HG02973 (cell line): ENCODE measurements around the gene ATL3.
"Not testable (repeated sequence)": the region's sequence is repeated elsewhere in the genome, so short reads cannot be mapped to it uniquely, and the experiment has no call there.

Experiments
- ATAC-seq: cut with Tn5 transposase; IDR thresholded peaks from one replicate; pipeline ENCODE4 v1.9.1; 2021; ENCODE audit warnings: moderate library complexity; ENCODE audit not compliant: unreplicated experiment

Gene ATL3

GRCh38 chr11:63671322-63672155 is at the start of gene ATL3:
ATL3 (minus strand) TSS chr11:63671376; CDS start chr11:63671335, 41 bp downstream.
- ATAC-seq = peak; percentile 81

DNA sequence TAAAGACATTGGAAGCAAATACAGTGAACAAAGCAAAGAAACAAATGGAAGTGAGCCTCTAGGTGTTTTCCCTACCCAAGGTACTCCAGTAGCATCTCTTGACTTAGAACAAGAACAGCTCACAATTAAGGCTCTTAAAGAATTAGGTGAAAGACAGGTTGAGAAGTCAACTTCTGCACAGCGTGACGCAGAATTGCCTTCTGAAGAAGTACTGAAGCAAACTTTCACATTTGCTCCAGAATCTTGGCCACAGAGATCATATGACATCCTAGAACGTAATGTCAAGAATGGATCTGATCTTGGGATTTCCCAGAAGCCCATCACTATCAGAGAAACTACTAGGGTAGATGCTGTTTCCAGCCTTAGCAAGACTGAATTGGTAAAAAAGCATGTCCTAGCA is 49.4 kb upstream of the ATL3 start:
- no peak for ATAC-seq

DNA sequence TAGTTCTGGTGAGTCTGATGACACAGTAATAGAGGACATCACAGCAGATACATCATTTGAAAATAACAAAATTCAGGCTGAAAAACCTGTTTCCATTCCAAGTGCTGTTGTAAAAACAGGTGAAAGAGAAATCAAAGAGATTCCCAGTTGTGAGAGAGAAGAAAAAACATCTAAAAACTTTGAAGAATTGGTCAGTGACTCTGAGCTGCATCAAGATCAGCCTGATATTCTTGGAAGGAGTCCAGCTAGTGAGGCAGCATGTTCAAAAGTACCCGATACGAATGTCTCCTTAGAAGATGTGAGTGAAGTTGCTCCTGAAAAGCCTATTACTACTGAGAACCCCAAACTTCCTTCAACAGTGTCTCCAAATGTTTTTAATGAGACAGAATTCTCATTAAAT is 48.8 kb upstream of the ATL3 start:
- no peak for ATAC-seq

DNA sequence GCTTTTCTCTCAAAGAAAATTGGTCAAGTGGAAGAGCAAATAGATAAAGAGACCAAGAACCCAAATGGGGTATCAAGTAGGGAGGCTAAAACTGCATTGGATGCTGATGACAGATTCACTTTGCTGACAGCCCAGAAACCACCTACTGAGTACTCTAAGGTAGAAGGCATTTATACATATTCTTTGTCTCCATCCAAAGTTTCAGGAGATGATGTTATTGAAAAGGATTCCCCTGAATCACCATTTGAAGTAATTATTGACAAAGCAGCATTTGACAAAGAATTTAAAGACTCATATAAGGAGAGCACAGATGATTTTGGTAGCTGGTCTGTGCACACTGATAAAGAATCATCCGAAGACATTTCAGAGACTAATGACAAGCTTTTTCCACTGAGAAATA is 47.8 kb upstream of the ATL3 start:
- ATAC-seq = no peak

GRCh38 chr11:63716046-63716445 is 44.9 kb upstream of the ATL3 start:
- ATAC-seq = no peak

DNA sequence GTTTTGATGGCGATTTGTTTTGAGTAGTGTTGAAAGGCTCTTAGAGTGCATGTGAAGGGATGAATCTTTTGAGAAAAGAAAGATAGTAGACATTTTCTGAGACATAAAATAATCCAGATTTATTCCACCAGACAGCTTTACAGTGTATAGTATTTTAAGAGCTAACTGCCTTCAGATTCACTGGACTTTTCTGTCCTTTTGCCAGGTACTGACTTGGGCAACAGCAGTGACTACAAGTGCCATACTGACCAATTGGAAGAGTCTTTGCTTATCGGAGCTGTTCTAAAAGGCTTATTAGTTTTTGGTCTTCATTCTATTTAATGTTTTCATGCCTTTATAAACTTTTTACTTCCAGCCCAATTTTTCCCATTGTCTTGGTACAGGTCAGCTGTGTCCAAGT is 42.6 kb upstream of the ATL3 start:
- no peak for ATAC-seq

- no peak for ATAC-seq
Observed at GRCh38 chr11:63711838-63712237, 40.7 kb upstream of the ATL3 start.

GRCh38 chr11:63710476-63711217 is 39.5 kb upstream of the ATL3 start:
- ATAC-seq = no peak

DNA sequence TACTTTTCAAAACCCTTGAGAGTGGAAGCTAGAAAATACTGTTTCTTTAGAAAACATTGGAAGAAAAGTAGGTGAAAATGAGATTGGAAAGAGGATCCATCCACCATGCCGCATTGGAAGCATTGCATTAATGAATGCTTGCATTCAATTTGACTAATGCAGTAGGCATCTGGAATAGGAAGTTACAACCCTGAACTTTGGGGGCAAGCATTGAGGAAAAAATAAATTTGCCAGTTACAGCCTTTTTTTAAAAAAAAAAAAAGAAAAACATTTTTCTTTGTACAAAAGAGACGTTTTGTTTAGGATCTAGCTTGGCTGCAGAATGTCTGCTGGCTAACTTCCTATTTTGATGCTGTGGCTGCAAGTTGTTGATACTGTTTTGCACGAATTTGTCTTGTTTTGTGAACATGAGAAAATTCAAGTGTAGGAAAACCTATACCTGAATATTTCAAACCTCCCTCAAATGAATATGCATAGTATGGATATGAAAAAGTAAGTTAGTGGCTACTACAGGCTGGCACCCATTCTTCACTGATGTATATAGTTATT is 38.2 kb upstream of the ATL3 start:
- no peak for ATAC-seq

- no peak for ATAC-seq
Observed at GRCh38 chr11:63708764-63709163, 37.6 kb upstream of the ATL3 start.

DNA sequence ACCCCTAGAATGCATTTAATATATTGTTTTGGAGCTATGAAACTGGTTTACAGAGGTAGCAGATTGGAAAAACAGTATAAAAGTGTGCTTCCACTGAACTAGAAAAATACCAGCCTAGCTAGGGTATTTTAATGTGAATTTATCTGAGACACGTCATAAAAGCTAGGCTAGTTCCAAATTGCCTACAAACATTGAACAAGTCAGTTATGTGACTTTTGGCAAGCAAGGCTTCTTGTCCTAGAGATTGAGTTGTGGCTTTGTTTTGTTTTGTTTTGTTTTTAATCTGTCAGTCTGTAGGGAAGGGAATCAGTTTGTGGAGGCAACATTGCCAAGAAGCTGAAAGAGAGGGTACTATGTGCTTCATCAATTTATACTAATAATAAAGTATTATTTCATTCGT is 34.4 kb upstream of the ATL3 start:
- no peak for ATAC-seq

- no peak for ATAC-seq
Observed at GRCh38 chr11:63699896-63700295, 28.7 kb upstream of the ATL3 start.

GRCh38 chr11:63698976-63699733 is 28.0 kb upstream of the ATL3 start:
- no peak for ATAC-seq

GRCh38 chr11:63694596-63694995 is 23.4 kb upstream of the ATL3 start:
- ATAC-seq = no peak

DNA sequence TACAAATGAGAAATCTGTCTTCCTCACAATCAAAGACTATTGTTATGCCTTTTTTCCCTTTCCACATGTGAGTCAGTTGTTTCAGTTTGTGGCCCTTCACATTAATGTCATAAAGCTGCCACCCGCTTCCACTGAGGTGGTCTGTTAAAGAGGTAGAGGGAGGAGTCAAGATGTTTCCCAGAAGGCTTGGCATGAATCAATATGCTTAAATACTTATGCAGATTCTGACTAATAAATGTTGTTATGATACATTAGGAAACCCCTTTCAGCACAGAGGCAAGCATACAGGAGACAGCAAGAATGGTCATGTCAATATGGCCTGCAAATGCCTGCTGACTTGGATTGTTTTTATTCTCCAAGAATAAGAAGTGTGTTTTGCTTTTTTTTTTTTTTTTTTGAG is 16.7 kb upstream of the ATL3 start:
- ATAC-seq = no peak

- no peak for ATAC-seq
Observed at GRCh38 chr11:63686926-63687325, 15.8 kb upstream of the ATL3 start.

DNA sequence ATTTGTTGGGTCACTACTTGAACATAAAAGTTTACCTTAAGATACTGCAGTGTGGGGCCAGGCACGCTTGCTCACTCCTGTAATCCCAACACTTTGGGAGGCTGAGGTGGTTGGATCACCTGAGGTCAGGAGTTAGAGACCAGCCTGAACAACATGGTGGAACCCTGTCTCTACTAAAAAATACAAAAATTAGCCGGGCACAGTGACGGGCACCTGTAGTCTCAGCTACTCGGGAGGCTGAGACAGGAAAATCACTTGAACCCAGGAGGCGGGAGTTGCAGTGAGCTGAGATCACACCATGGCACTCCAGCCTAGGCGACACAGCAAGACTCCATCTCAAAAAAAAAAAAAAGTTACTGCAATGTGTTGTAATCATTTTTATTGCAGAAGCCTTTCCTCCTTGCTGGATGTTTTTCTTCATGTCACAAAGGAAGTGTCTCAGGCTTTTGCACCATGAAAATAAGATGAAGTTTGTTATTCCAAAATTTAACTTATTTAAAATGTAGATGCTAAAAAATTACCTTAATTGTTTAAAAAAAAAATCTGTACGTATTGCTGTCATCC is 14.1 kb upstream of the ATL3 start:
- not testable (repeated sequence) for ATAC-seq

DNA sequence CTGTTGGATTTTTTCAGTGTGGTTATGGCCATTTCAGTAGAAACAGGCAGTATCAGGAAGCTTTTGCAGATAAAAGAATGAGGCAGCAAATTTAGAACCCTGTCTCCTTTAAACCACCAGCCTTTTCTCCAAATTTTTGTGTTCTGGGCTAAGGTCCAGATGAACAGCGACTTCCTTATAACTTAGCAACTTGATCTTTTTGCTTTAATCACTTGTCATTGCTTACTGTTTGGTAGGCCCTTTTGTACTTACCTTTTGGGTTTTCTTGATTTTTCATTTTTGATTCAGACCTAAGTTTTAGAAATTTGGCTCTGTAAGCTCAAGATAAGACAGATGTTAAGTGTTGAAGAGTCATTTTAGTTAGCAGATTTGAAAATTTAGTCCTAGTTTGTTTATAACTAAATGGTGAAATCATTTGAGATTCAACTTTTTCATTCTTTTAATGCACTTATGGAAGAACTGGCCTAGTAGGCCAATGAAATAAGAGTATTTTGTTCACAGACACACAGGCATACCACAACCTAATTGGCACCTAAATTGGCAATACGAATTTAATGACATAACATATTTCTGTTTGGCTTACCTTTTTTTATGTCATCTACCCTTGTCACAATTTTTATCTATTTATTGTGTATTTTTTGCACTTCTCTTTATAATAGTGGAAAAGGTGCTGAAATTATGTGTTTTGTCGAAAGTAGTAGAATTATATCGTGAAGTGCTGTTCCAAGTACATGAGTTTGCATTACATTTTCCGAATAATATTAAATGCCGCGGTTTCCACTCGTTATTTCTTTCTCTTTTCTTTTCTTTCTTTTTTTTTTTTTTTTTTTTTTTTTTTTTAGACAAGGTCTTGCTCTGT is 12.2 kb upstream of the ATL3 start:
- ATAC-seq = no peak

DNA sequence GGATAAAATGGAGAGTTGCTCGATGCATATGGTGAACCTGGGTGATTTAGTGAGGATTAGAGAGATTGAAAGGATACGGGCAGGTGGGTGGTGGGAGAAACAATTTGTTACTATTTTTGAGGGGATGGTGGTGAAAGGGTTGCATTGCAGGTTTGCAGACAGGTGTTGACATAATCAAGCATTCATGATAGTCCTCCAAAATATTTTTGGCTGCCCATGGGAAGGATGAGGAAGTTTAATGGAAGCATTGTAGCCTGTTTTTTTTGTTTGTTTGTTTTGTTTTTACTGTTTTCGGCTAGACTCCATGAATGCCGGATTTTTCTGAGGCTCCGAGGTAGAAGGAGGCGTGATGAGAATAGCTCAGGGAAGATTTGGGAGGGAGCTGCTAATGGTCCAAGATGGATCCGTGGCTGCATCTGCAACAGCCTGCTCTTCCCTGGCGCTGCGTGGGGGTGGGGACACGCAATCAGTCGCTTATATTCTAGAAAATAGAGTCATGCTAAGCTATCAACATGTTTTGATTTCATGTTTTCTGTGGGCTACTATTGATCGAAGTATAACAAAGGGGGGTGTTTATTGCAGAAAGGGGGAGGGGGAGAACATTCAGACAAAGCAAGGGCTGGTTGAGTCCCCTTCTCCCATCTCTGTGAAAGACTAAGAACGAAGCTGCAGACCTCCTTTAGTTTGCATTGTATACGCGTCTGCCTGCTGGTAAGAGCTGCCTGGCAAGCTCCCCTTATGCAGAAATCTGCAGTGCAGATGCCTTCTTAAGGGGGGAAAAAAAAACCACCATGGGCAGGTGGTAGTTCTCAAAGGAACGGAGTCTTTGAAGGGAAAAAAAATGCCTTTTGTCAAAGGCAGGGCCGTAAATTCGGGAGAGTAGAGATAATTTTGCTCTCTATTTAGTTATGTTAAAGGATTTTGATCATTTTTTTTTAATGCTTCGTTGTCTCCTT is 11.2 kb upstream of the ATL3 start:
- ATAC-seq = peak; percentile 19
